Measurements from ENCODE around the gene ACADM.

GRCh38 chr1:75785320-75785982 is 60.9 kb downstream of the ACADM start:
- TF ChIP-seq CTCF (conservative IDR thresholded peaks at IDR 0.05; ENCODE audit: low read depth, low read length): no peak
- no peak for TF ChIP-seq EZH2 (IDR thresholded peaks at IDR 0.05; ENCODE audit: borderline replicate concordance, low read depth, low read length, poor library complexity, severe bottlenecking)
